IPS-15b (cell line): Measurements from ENCODE around the gene FBXO40.
A peak's percentile ranks its signal among the peaks of the same experiment; 100 is the strongest.

Experiments
- H3K27me3 ChIP-seq: one replicate; pipeline ENCODE4 v1.6.1; 2013; ENCODE audit warnings: low read length; ENCODE audit not compliant: control insufficient read depth, insufficient read depth
- H3K36me3 ChIP-seq: one replicate; pipeline ENCODE4 v1.6.1; 2013; ENCODE audit warnings: low read length; ENCODE audit not compliant: control insufficient read depth, insufficient read depth
- H3K4me1 ChIP-seq: one replicate; pipeline ENCODE4 v1.6.1; 2013; ENCODE audit warnings: mild to moderate bottlenecking, low read length; ENCODE audit not compliant: control insufficient read depth, insufficient read depth
- H3K4me3 ChIP-seq: one replicate; pipeline ENCODE4 v1.5.1; 2013; ENCODE audit warnings: low read depth, low read length
- H3K9ac ChIP-seq: one replicate; pipeline ENCODE4 v1.6.1; 2013; ENCODE audit warnings: low read depth, mild to moderate bottlenecking, low read length
- H3K9me3 ChIP-seq: one replicate; pipeline ENCODE4 v1.6.1; 2013; ENCODE audit warnings: mild to moderate bottlenecking, low read length; ENCODE audit not compliant: control insufficient read depth, insufficient read depth

Gene FBXO40

GRCh38 chr3:121592856-121593702, at the start of gene FBXO40:
Gene FBXO40 (plus strand): TSS chr3:121593379. CDS start chr3:121620576, 27,197 bp downstream.
- Histone ChIP-seq H3K4me1 (peaks cover 22% of the 10 kb centered on the region), H3K36me3 (no peaks in the 10 kb centered on the region), H3K4me3 (peak within 1 kb of the TSS; percentile 1), H3K9ac (peak within 1 kb of the TSS; percentile 82), H3K9me3 (no peaks in the 10 kb centered on the region), H3K27me3 (no peaks in the 10 kb centered on the region)

- H3K4me1 ChIP-seq: no peaks in the 10 kb centered on the region
- H3K4me3 ChIP-seq: peak overlapping the region; percentile 88
- H3K9ac ChIP-seq: peak overlapping the region; percentile 67
- no peaks in the 10 kb centered on the region for H3K27me3 ChIP-seq
- no peaks in the 10 kb centered on the region for H3K9me3 ChIP-seq
- peaks cover 3% of the 10 kb centered on the region for H3K36me3 ChIP-seq
Measured at GRCh38 chr3:121545049-121545573, 48.1 kb upstream of the FBXO40 start.

GRCh38 chr3:121545574-121546455, 47.4 kb upstream of the FBXO40 start, which contains the start of gene POLQ:
Gene POLQ (minus strand): TSS chr3:121545988. CDS start chr3:121545877, 111 bp downstream.
- Histone ChIP-seq H3K9ac (peak within 1 kb of the TSS; percentile 67), H3K4me1 (no peaks in the 10 kb centered on the region), H3K27me3 (no peaks in the 10 kb centered on the region), H3K4me3 (peak within 1 kb of the TSS; percentile 88), H3K9me3 (no peaks in the 10 kb centered on the region), H3K36me3 (peaks cover 3% of the 10 kb centered on the region)

GRCh38 chr3:121552379-121552778, 40.8 kb upstream of the FBXO40 start:
- Histone ChIP-seq H3K4me1 (no peaks in the 10 kb centered on the region), H3K27me3 (no peaks in the 10 kb centered on the region), H3K9me3 (no peaks in the 10 kb centered on the region), H3K4me3 (no peak overlapping the region), H3K9ac (no peak overlapping the region), H3K36me3 (no peaks in the 10 kb centered on the region)

- Histone ChIP-seq H3K27me3 (no peaks in the 10 kb centered on the region), H3K9me3 (no peaks in the 10 kb centered on the region), H3K4me3 (no peak overlapping the region), H3K36me3 (no peaks in the 10 kb centered on the region), H3K4me1 (no peaks in the 10 kb centered on the region), H3K9ac (no peak overlapping the region)
Measured at GRCh38 chr3:121552797-121553196, 40.4 kb upstream of the FBXO40 start.

GRCh38 chr3:121557426-121557934, 35.7 kb upstream of the FBXO40 start:
- Histone ChIP-seq H3K9ac (no peak overlapping the region), H3K9me3 (no peaks in the 10 kb centered on the region), H3K4me1 (peaks cover 5% of the 10 kb centered on the region), H3K27me3 (no peaks in the 10 kb centered on the region), H3K4me3 (no peak overlapping the region), H3K36me3 (no peaks in the 10 kb centered on the region)

- Histone ChIP-seq H3K9ac (no peak overlapping the region), H3K4me1 (peaks cover 5% of the 10 kb centered on the region), H3K4me3 (no peak overlapping the region), H3K36me3 (no peaks in the 10 kb centered on the region), H3K27me3 (no peaks in the 10 kb centered on the region), H3K9me3 (no peaks in the 10 kb centered on the region)
Measured at GRCh38 chr3:121562148-121562547, 31.0 kb upstream of the FBXO40 start.

GRCh38 chr3:121566773-121567172, 26.4 kb upstream of the FBXO40 start:
- Histone ChIP-seq H3K27me3 (no peaks in the 10 kb centered on the region), H3K4me3 (no peak overlapping the region), H3K4me1 (peaks cover 13% of the 10 kb centered on the region), H3K36me3 (no peaks in the 10 kb centered on the region), H3K9ac (no peak overlapping the region), H3K9me3 (no peaks in the 10 kb centered on the region)

- no peak within 1 kb of the TSS for H3K4me3 ChIP-seq
- no peaks in the 10 kb centered on the region for H3K27me3 ChIP-seq
- H3K4me1 ChIP-seq: peaks cover 9% of the 10 kb centered on the region
- H3K9ac ChIP-seq: no peak within 1 kb of the TSS
- no peaks in the 10 kb centered on the region for H3K36me3 ChIP-seq
- H3K9me3 ChIP-seq: no peaks in the 10 kb centered on the region
Measured at GRCh38 chr3:121567649-121568048, 25.5 kb upstream of the FBXO40 start, which contains the start of gene ARGFX. Gene ARGFX (plus strand): TSS chr3:121567949. CDS start chr3:121570714, 2,765 bp downstream.

GRCh38 chr3:121574449-121574848, 18.7 kb upstream of the FBXO40 start:
- H3K9me3 ChIP-seq: no peaks in the 10 kb centered on the region
- no peak overlapping the region for H3K9ac ChIP-seq
- no peaks in the 10 kb centered on the region for H3K36me3 ChIP-seq
- H3K4me3 ChIP-seq: no peak overlapping the region
- peaks cover 9% of the 10 kb centered on the region for H3K4me1 ChIP-seq
- H3K27me3 ChIP-seq: no peaks in the 10 kb centered on the region

- no peaks in the 10 kb centered on the region for H3K9me3 ChIP-seq
- H3K36me3 ChIP-seq: no peaks in the 10 kb centered on the region
- no peaks in the 10 kb centered on the region for H3K4me1 ChIP-seq
- no peak overlapping the region for H3K9ac ChIP-seq
- no peak overlapping the region for H3K4me3 ChIP-seq
- H3K27me3 ChIP-seq: no peaks in the 10 kb centered on the region
Measured at GRCh38 chr3:121581691-121582090, 11.5 kb upstream of the FBXO40 start.
